Pancreas (tissue), 10 donors: Measurements from ENCODE around the gene FBLN1. TPM values are rescaled to one million over a fixed set of nuclear protein-coding genes. Genes with fewer than 3 reads are reported as not detected.

Experiments
- ATAC-seq, 4 donors: fragments of 200-7000 bp; cut with Tn5 transposase; one replicate each; pipeline versions ENCODE4 v1.8.0 to v1.9.1; 2020; ENCODE audit warnings: mild to moderate bottlenecking in 4 of 4, moderate library complexity in 4 of 4
- DNase-seq, 6 donors: peaks; one replicate each; pipeline ENCODE4 v3.0.0-alpha.2; 2020
- FAIRE-seq: peaks from 2 replicates; lab custom pipeline; 2012; peaks lifted over from hg19 to GRCh38; lab: Jason Lieb, UNC
- H3K27ac ChIP-seq, 4 donors: fragments of 200-600 bp; sonication (generic); 1 replicate in 3 of 4; 2 replicates in 1 of 4; pipeline versions ENCODE4 v1.5.0 to v1.8.0; 2020
- H3K27me3 ChIP-seq, 4 donors: fragments of 200-600 bp; one replicate each; pipeline ENCODE4 v1.8.0; 2021
- H3K36me3 ChIP-seq, 3 donors: fragments of 200-600 bp; sonication (generic) in 1 of 3; one replicate each; pipeline versions ENCODE4 v1.5.0 to v1.8.0; 2020 to 2021
- H3K4me1 ChIP-seq, 3 donors: fragments of 200-600 bp; one replicate each; pipeline ENCODE4 v1.8.0; 2021
- H3K4me3 ChIP-seq, 4 donors: fragments of 200-600 bp; sonication (generic) in 2 of 4; one replicate each; pipeline versions ENCODE4 v1.5.0 to v1.8.0; 2020 to 2021
- H3K9me3 ChIP-seq, 4 donors: fragments of 200-600 bp; one replicate each; pipeline ENCODE4 v1.8.0; 2021
- CTCF ChIP-seq, 4 donors: fragments of 200-600 bp; sonication (generic) in 3 of 4; IDR thresholded peaks; one replicate each; pipeline versions ENCODE4 v1.5.0 to v1.8.0; 2021; ENCODE audit warnings: antibody characterized with exemption in 4 of 4
- WGBS, 2 donors: extraction: QIAGEN DNeasy Blood & Tissue Kit; methylation state at CpG; one replicate each; pipeline ENCODE4 v1.1.7; 2013; 5-methylcytosine and 5-hydroxymethylcytosine counted together
- intact Hi-C, 3 donors: fragments of 100-400 bp; cut with DNase I; formaldehyde crosslinking; loops; one replicate each; pipeline versions ENCODE4 v1.11.1 to v1.14.2; 2022
- polyA plus RNA-seq, 2 donors: library from polyadenylated mRNA; stranded (reverse); fragments of 200-250 nt; gene quantifications; one replicate each; pipeline ENCODE4 v1.2.3, GENCODE V29; 2013
- total RNA-seq, 6 donors: library from RNA; stranded (reverse); fragmentation: NEBNext Ultra II Directional in 4 of 6; extraction: Animal tissue kit (Norgen Biotek cat#: 25700) in 4 of 6; gene quantifications; one replicate each; pipeline versions ENCODE4 v1.2.1 to v1.2.4, GENCODE V29; 2021 to 2023
- donor health status: healthy with polysubstance abuse.
- donor health status: DM: no; HTN: no; CAD: no; lungs with moderate emphysema.
- donor health status: DM: no; HTN: no; CAD: no.
- donor health status: control.
- donor health status: control.
- donor health status: Bipolar disorder and iron deficiency.
- donor health status: DM: yes; HTN: yes; CAD: no.
- donor health status: DM: no; HTN: no; CAD: no.
- donor health status: DM: no; HTN: no; CAD: no.
- donor health status: DM: yes; HTN: yes; CAD: no.

FBLN1 gene
- total and polyA plus RNA-seq, 8 donors = 12.0 to 114 (median 21.5) TPM

DNA sequence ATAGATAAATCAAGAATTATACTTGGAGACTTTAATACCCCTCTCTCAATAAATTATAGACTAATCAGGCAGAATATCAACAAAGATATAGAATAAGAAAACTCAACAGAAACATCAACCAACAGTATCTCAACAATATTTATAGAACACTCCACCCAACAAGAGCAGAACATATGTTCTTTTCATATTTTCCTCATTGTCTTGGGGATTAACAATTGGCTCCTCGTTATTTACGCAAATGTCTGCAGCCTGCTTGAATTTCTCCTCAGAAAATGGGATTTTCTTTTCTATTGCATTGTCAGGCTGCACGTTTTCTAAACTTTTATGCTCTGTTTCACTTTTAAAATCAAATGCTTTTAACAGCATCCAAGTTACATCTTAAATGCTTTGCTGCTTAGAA, 37.0 kb upstream of the FBLN1 start:
- FAIRE-seq (no peak), ATAC-seq (no peak), DNase-seq (no peak)
- no peaks in the 10 kb centered on the region for H3K36me3 ChIP-seq
- H3K4me3 ChIP-seq = no peak overlapping the region
- no peak overlapping the region for H3K27ac ChIP-seq
- no peaks in the 10 kb centered on the region for H3K9me3 ChIP-seq
- no peak for TF ChIP-seq CTCF (IDR thresholded peaks at IDR 0.05)
- no peaks in the 10 kb centered on the region for H3K27me3 ChIP-seq
- intact Hi-C loops = no loop called here
- WGBS, 2 donors = 59 to 71% methylated on average over 3 of the region's 3 CpGs
- H3K4me1 ChIP-seq = no peaks in the 10 kb centered on the region

- peak in 1 of 4 donors; percentile 41 for ATAC-seq
- Histone ChIP-seq H3K27ac (no peak overlapping the region), H3K27me3 (no peaks in the 10 kb centered on the region), H3K9me3 (no peaks in the 10 kb centered on the region), H3K4me1 (no peaks in the 10 kb centered on the region), H3K36me3 (no peaks in the 10 kb centered on the region), H3K4me3 (no peak overlapping the region)
- intact Hi-C loops = no loop called here
- TF ChIP-seq CTCF (IDR thresholded peaks at IDR 0.05) = no peak
- no peak for DNase-seq
- no peak for FAIRE-seq
- WGBS, 2 donors = 49 to 51% methylated on average over 7 of the region's 7 CpGs
These were observed 33.8 kb upstream of the FBLN1 start for GRCh38 chr22:45468872-45469271.

DNA sequence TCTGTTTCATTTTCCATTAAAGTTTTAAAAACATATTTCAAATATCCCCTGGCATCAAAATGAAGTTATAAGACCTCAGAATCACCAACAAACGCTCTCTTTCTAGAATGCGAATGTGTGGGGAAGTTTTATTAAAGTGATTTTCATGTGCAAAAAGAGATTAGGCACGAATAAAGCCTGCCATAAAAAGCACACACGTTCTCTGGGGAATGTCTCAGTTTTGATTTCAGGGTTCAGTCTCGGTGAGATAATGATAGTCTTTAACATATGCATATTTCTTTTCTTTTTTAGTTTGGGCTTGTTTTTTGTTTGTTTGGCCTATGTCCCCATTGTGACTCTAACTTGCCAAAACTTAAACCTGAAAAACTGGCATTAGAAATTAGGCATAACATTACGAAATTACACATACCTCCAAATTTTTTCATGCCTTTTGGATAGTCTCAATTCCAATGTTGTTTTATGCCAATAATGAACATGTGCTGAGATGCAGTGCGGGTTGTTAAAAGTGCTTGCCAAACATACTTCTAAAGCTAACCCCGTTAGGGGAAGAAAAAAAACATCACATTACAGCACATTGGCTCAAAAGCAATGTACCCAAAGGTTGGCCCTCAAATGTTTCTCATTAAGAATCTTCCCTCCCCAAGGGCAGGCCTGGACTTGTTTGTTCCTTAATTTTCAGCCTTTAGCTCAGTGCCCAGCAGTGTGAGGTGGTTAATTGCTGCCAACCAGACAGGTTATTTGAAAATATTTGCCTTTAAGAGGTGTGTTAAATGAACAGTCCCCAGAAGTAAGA, 33.2 kb upstream of the FBLN1 start:
- intact Hi-C loops = no loop called here
- DNase-seq = no peak
- no peak for TF ChIP-seq CTCF (IDR thresholded peaks at IDR 0.05)
- Histone ChIP-seq H3K4me3 (no peak overlapping the region), H3K27me3 (no peaks in the 10 kb centered on the region), H3K27ac (no peak overlapping the region), H3K9me3 (no peaks in the 10 kb centered on the region), H3K4me1 (no peaks in the 10 kb centered on the region), H3K36me3 (no peaks in the 10 kb centered on the region)
- WGBS, 2 donors = 47 to 50% methylated on average over 8 of the region's 8 CpGs
- FAIRE-seq = no peak
- no peak for ATAC-seq

DNA sequence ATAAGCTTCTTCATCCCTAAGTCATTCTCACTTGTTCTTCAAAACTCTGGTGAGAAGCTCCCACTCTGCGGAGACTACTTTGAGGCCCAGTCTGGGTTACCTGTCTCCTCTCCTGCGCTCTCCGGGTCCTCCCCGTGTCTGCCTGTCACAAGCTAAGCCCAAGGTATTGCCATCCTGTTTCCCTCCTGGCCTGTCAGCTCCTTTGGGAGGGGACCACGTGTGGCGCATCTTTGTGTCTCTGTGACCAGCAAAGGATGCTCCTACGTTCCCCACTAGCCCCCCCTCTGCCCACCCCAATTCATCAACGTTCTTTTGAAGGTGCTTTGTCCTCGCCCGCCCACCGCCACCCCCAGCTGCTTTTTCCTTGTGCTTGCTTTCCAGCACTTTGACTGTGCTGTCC, 31.8 kb upstream of the FBLN1 start:
- FAIRE-seq = no peak
- Histone ChIP-seq H3K4me1 (no peaks in the 10 kb centered on the region), H3K36me3 (no peaks in the 10 kb centered on the region), H3K4me3 (no peak overlapping the region), H3K27me3 (no peaks in the 10 kb centered on the region), H3K27ac (no peak overlapping the region), H3K9me3 (no peaks in the 10 kb centered on the region)
- peak in 1 of 6 donors; percentile 42 for DNase-seq
- TF ChIP-seq CTCF (IDR thresholded peaks at IDR 0.05) = no peak
- ATAC-seq = no peak
- WGBS, 2 donors = 69 to 70% methylated on average over 11 of the region's 11 CpGs
- intact Hi-C loops = no loop called here

- Histone ChIP-seq H3K9me3 (no peaks in the 10 kb centered on the region), H3K4me3 (no peak overlapping the region), H3K27me3 (no peaks in the 10 kb centered on the region), H3K27ac (no peak overlapping the region), H3K36me3 (no peaks in the 10 kb centered on the region), H3K4me1 (no peaks in the 10 kb centered on the region)
- 80 to 81% methylated on average over 3 of the region's 3 CpGs for WGBS, 2 donors
- no peak for FAIRE-seq
- intact Hi-C loops = no loop called here
- DNase-seq = no peak
- no peak for TF ChIP-seq CTCF (IDR thresholded peaks at IDR 0.05)
- no peak for ATAC-seq
These were observed 30.3 kb upstream of the FBLN1 start for GRCh38 chr22:45472426-45472825.
